Stimulated activated CD8-positive, alpha-beta memory T cell treated with anti-CD3 and anti-CD28 coated beads, Interleukin-2, amount 100 ng/mL, for 48 hours (primary cell): ENCODE results near the gene PVALEF.

Experiments
- DNase-seq, 2 donors: peaks; one replicate each; pipeline ENCODE4 v3.0.0-alpha.2; 2020; ENCODE audit warnings: low read depth in 2 of 2

Gene PVALEF

DNA sequence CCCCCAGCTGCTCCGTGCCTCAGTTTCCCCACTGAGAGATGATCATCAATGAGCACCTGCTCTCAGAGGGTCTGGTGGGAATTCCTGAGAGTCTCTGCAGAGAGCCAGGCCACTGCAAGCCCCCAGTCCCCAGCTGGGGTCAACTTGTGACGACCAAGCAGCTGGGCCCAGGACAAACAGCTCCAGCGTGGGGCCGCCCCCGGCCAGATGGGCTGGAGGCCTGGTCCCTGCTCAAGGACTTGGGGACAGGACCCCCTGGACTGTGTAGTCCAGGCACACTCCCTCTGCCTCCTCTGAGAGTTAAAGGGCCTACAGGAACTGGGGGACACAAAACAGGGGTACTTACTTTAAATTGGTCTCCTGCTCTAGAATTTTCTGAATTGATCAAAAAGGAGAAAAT lies 17.3 kb downstream of the PVALEF start:
- no peak for DNase-seq

GRCh38 chr17:81183316-81183715 lies 18.0 kb downstream of the PVALEF start:
- DNase-seq = no peak

- DNase-seq = no peak
These were observed 18.5 kb downstream of the PVALEF start for GRCh38 chr17:81183807-81184206.

DNA sequence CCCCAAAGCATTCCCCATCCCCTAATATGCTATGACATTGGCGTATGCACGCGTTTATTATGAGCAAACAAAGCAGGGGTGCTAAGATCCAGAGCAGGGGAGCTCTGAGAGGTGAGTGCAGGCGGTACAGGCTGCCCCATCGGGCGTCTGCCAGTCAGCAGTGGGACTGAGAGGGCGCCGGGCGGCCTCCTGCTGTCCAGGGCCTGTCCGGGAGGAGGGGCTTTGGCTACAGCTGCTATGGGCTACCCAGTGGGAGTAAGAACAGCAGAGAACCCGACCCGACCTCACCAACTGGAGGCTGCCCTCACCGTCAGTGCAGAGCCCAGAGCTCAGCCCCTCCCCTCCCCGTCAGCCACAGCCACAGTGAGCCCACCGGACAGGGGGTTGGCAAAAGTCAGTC lies 19.2 kb downstream of the PVALEF start:
- DNase-seq = no peak

GRCh38 chr17:81186203-81186602 lies 20.9 kb downstream of the PVALEF start:
- DNase-seq = no peak

DNA sequence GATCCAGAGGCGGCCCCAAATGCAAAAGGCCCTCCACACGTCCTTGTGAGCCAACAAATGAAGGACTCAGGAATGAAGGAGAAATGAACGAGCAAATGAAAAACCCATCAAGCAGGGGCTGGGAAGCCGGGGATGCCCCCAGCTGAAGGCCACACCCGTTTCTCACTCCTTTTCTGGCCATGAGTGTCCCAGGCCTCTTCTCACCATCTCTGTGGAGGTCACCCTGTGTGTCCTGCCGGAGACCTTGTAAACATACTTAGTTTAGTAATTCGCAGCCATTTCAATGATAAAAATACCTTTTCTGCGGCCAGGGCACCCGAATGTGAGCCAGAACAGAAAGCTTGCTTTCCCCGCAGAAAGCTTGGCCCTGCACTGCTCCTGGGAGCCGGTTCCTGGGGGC lies 21.8 kb downstream of the PVALEF start:
- DNase-seq = no peak

- DNase-seq = no peak
These were observed 22.5 kb downstream of the PVALEF start for GRCh38 chr17:81187586-81188490.

- DNase-seq = no peak
These were observed 23.2 kb downstream of the PVALEF start for GRCh38 chr17:81188491-81188840.

DNA sequence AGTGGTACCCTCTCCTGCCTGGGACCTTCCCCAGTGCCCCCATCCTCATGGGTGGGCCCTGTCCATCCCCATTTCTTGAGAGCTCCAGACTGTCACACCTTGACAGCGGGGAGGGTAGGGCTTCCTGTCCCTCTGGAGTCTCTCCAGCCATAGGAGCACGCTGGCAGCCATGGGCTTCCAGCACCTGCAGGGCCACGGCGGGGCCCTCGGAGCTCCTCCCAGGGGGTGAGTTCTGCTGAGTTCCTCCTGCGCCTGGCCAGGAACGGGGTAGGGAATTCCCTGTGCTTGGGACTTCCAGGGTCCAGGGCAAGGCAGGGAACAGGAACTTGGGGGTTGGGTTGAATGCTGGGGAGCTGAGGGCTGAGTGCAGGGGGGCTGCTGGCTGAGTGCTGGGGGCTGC lies 23.7 kb downstream of the PVALEF start:
- no peak for DNase-seq

- DNase-seq = no peak
These were observed 24.6 kb downstream of the PVALEF start for GRCh38 chr17:81189670-81190530.

- no peak for DNase-seq
These were observed 25.3 kb downstream of the PVALEF start for GRCh38 chr17:81190591-81190990.

- DNase-seq = no peak
These were observed 25.8 kb downstream of the PVALEF start for GRCh38 chr17:81191116-81191515.

- DNase-seq = no peak
These were observed 26.3 kb downstream of the PVALEF start for GRCh38 chr17:81191646-81192045.

GRCh38 chr17:81192386-81193050 lies 27.2 kb downstream of the PVALEF start:
- no peak for DNase-seq

DNA sequence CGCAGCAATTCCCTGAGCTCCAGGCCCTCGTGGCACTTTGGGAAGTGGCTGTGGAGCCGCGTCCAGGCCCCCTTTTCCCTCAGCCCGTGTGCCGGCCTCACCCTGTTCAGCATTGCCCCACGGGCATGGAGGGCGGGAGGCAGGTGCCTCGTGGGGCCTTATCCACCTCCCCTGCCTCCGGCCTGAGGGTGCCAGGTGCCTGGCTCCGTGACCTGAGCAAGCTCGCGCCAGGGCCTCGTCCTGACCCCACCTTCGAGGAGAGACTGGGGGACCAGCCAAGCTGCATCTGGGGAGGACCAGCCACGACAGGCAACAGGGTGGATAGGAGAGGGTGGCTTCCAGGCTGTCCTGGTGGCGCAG lies 27.7 kb downstream of the PVALEF start:
- DNase-seq = no peak

DNA sequence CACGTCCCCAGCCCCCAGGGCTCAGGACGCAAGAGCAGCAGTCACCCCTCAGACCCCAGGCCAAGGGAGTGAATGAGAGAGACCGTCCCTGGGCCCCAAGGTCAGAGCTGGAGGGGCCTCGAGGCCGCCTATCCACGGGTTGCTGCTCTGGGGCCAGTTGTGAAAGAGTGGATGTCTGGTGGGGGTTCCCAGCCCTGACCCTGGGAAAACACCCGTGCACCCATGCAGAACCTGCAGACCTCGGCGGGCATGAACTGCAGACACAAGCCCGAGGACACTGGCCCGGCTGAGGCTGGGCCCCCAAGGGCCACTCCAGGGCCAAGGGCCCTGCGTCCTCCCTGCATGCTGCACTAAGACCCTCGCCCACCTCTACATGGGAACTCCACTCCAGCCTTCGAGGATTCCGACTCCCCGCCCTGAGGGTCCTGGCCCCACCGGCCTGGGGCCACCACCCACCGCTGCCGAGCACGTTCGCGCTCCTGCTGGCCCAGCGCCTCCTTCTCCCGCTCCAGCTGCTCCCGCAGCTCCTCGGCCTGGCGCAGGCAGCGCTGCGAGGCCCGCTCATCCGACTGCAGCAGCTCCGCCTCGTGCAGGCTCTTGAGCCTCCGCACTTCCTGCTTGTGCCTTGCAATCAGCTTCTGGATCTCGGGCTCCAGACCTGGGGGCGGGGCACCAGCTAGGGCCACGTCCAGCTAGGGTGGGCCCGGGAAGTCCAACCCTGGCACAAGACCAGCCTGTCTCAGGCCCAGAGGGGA lies 28.3 kb downstream of the PVALEF start:
- DNase-seq = no peak

- DNase-seq = no peak
These were observed 29.0 kb downstream of the PVALEF start for GRCh38 chr17:81194225-81194760.

DNA sequence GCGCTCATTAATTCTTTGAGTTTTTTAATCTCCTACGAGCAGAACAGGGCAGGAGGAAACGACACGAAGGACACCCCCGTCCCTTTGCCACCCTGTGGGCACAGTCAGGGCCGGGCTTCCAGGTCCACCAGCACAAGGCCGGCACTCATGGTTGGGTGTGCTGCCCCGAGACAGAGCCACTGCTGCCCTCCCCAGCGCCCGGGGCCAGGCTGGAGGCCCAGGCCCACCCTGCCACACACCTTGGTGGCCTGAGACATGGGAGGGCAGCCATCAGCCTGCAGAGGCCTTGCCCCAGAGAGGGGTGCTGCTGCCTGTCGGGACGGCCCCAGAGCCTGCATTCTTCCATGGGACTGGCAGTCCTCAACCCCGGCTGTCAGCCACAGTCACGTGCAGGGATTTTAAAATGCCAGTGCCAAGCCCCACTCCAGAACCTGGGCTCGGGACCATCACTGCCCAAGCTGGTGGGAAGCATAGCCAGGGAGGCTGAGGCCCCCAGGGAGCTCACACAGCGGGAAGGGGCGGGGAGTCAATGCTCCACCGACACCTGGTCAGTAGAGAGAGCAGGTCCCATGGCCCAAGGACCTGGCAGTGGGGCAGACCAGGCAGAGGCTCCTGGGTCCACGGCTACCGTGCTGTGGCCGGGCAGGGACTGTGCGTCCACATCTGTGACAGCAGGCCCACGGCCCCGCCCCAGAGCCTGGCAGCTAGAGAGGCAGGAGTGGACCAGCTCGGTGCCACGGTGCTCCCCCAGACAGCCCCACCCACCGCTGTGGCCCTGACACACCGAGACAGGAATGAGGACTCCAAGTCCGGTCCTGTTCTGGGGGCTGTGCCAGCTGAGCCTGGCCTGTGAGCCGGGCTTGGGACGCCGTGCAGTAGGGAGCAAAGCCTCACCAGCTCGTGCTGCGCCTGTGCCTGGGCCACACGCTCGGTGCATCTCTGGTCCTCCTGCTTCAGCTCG lies 29.9 kb downstream of the PVALEF start:
- DNase-seq = no peak

DNA sequence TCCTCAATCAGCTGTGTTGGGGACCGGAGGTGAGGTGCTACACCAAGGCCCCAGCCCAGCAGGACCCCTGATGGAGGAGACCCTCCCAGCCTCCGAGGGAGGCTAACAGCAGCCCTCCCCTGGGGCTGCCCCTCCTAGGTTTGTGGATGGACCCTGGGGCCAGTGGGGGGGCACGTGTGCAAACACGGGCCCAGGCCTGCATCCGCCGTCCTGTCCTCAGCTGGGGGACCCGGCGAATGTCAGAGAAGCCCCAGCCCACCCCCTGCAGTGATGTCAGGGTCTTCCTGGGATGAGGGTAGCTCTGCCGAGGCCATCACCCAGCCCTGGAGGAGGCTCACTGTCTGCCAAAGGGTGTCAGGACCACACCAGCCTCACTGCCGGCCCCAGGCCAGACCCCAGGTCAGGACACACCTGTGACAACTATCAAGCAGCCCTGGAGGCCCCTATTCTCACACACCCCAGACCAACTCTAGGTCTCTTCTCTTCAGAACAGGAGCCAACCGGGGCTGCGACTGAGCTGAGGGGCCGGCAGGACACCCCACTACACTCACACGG lies 30.7 kb downstream of the PVALEF start:
- DNase-seq = no peak
